ENCODE measurements around the gene SLC22A17.

SLC22A17 gene

DNA sequence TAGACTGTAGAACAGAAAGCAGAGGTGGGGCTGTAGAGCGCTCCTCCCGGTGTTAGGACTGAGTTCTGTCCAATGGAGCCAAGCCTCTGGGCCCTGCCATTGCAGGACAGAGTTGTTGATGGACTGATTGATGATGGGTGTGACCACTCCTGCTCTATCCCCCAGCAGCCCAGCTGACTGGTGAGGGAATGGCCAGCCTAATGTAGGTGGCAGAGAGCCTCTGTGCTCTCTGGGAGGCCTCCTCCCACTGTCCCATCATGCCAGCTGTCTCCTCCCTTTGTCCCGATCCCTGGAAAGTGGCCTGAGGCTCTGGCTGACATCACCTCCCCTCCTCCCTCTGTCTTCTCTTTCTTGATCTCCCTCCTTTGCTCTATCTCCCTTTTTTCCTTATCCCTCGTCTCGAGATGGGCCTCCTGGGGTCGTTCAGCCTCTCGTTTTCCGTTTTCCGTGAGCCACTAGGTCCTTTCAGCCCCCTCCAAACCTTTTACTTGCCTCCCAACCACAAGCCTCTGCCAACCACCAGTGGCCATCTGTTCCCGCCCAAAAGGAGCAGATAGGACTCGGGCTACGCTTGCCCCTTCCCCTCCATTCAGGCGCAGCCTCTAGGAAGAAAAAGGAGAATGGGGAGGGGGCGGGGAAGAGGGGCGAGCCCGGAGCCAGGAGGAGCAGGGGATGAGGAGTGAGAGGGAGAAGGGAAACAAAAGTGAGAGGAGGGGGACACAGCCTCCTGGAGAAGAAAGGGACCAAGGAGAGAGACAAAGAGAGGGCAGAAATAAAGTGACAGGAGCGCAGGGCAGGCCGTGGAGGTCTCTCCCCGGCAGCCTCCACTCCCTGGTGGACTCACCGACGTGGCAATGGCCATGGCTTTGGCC, 11.7 kb upstream of the SLC22A17 start:
- no peak for DNase-seq (ENCODE audit: low read depth in 4 of 4, low spot score in 1 of 4)

DNA sequence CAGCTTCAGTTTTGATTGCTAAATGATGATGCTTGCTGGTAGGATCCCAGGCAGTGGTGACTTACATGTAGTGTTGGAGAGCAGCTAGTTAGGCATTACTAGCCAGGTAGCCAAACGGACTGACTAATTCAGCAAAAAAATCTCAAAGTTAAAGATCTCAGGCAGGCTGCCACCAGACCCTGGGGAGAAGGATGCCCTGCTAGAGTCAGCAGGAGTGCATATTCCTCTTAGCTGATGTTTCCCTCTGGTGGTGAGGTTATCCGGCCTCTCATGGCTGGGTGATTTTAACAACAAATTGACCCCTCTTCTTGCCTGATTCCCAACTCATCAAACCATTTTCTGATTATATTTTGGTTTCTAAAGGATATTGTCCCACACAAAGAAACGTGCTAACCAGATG, 9.5 kb upstream of the SLC22A17 start:
- DNase-seq (ENCODE audit: low read depth in 4 of 4, low spot score in 1 of 4) = no peak

DNA sequence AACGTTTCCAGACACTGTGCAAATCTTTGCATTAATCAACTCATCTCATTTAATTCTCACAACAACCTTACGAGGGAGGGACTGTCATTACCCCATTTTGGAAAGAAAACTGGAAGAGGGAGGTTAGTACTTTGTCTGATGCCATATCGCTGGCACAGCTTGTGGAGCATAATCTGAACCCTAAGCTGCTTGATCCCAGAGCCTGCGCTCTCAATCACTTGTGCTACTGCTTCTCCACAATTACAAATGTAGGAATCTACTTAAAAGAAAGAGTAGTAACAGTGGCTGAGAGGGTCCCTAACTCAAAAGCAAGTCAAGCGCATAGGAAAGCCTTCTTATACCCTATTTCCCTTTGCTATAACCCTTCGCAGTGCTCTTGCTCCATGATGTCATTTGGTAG, 9.1 kb upstream of the SLC22A17 start:
- no peak for DNase-seq (ENCODE audit: low read depth in 4 of 4, low spot score in 1 of 4)

DNA sequence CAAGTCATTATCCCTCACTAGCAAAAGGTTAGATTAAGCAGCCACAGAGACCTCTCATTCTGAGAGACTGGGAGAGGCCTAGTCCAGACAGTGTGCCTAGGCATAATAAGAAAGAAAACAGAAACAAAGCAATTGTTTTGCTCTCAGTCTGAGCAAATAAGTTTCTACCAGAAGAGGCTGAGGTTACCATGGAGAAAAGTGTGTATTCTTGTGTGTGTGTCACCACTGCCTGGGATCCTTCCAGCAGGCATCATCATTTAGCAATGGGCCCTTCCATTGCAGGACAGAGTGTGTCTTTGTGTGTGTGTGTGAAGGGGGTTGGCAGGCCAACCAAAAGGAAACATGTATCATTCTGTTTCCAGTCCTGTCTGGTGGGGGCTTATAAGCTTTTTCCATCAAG, 8.6 kb upstream of the SLC22A17 start:
- no peak for DNase-seq (ENCODE audit: low read depth in 4 of 4, low spot score in 1 of 4)

DNA sequence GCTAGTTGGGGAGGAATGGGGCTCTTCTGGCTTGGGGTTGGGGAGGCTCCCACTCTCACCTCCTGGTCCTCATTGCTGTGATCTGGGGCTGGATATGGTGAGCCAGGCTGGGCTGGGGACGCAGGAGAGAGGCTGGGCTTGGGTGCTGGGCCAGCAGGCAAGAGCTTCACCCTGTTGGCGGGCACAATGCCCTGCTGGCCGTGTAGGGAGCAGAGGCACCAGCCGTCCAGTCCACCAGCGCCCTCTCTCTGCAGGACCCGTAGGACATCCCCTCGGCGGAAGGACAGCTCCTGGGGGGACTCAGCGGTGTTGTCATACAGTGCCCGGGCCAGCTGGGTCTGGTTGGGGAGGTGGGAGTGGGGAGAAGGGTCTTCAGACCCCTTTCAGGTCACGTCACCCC, 7.8 kb upstream of the SLC22A17 start:
- no peak for DNase-seq (ENCODE audit: low read depth in 4 of 4, low spot score in 1 of 4)

DNA sequence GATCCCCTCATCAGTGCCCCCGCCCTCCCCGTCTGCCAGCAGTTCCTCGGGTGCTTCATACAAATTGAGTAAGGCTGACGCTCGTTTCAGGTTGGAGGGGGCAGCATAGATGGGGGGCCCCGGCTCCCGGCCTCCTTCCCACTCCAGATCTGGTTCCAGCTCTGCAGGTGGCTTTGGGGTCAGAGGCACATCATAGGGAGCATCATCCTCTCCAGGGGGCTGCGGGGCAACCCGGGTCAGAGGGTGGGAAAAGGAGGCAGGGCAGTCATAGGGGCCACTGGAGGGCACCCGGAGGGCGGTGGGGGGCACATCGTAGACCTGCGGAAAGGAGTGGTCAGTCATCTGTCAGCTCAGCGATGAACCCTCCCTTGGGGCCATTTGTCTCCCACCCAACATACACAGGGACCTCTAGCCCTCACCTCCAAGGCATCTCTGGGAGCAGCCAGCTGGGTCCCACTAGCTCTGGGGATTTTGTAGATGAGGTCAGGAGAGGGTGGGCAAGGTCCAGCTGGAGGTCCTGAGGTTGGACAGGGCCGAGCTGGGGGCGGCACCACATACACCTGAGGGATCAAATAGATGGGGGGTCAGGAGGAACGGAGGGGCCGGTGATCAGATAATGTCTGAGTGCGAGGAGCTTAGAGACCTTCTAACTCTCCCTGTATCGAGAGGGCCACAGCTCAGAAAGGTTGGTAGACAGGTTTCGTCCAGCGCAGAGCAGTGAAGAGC, 7.2 kb upstream of the SLC22A17 start:
- no peak for DNase-seq (ENCODE audit: low read depth in 4 of 4, low spot score in 1 of 4)

DNA sequence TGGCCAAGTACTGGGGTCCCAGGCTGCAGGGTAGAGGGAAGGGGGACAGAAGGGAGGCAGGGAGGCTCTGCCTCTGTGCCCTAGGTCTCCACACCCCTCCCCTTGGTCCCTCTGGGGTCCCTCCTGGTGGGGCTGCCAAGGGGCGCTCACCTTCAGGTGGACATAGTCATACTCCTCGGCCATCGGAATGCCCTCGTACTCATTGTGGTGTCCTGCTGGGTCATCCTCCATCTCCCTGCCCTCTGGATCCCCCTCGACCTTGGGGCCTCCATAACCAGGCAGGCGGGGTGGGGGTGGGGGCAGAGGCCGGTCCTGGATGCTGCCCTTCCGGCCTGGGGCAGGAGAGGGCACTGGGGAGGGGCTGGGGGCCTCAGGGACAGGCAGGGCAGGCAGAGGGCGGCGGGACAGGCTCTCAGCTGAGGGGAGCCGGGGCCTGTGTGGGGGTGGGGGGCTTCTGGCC, 6.5 kb upstream of the SLC22A17 start:
- DNase-seq (ENCODE audit: low read depth in 4 of 4, low spot score in 1 of 4) = no peak

DNA sequence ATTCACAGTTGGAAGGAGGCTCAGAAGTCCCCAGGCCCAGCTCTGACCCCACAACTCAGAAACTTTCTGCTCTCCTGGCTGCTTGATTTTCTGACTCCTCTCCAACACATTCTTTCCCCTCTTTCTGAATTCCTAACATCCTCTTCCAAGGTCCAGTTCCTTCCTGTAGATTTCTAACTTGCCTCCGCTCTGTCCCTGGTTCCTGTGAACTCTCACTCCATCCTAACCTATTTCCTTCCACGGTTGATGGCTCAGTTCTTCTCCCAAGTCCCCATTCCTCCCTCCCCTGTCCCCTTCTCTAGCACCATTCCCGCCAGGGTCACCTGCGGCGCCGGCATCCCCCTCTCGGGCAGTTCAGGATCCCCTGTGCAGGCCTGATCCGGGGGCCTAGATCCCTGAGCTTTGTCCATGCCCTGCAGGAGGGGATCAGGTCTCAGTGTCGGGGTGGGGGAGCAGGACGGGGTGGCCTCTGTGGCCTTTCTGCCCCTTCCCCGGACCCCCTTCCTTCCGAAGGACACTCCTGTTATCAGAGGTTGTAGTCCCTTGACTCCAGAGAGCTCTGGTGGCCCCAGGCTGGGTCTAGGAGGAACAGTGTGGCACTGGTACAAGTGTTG, 6.0 kb upstream of the SLC22A17 start:
- DNase-seq (ENCODE audit: low read depth in 4 of 4, low spot score in 1 of 4) = no peak

DNA sequence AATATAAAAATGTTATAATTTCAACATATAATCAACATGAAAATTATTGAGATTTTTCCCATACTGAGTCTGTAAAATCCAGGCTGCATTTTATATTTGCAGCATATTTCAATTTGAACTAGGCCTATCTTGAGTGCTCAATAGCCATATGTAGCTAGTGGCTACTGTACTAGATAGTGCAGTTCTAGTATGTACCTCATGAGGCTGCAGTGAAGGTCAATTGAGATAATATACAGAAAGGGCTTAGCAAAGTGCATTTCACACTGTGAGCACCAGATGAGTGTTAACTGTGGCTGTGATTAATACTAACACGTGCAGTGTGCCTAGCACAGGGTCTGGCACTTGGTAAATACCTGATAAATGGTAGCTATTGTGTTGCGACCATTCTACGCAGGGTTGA, 5.4 kb upstream of the SLC22A17 start:
- no peak for DNase-seq (ENCODE audit: low read depth in 4 of 4, low spot score in 1 of 4)

DNA sequence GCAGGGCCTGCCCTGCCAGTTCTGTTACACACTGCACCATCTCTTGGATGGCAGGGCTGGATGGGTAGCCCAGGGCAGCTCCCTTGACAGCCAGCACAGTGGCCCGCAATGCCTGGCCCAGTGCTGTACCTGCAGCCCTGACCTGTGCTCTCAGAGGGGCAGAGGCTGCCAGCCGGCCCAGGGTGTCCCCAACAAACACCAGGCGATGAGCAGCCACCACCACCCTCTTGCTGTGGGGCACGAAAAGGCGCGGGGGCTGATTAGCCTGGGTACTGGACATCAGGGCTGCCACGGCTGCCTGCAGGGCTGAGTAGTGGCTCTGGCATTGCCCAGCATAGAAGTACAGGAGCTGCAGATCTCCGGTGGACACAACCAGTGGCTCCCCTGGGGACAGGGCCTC, 4.6 kb upstream of the SLC22A17 start:
- DNase-seq (ENCODE audit: low read depth in 4 of 4, low spot score in 1 of 4) = no peak

DNA sequence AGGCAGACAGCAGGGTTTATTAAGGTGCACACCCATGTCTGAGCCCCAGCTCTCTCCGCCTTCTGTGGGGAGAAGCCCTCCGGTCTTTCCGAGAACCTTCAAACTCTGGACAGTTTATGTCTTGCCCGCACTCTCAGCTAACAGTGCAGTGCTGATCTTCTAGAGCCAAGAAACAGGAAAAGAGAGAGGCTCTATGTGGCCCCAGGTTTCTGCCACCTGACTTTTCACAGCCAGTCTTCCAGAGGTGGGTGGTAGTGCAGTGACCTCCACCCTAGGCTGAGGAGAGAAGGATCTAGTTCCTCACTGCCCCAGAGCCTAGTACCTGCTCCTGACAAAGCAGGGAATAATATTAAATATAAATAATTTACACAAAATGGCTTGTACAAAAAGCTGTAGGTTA, 4.0 kb upstream of the SLC22A17 start:
- no peak for DNase-seq (ENCODE audit: low read depth in 4 of 4, low spot score in 1 of 4)

DNA sequence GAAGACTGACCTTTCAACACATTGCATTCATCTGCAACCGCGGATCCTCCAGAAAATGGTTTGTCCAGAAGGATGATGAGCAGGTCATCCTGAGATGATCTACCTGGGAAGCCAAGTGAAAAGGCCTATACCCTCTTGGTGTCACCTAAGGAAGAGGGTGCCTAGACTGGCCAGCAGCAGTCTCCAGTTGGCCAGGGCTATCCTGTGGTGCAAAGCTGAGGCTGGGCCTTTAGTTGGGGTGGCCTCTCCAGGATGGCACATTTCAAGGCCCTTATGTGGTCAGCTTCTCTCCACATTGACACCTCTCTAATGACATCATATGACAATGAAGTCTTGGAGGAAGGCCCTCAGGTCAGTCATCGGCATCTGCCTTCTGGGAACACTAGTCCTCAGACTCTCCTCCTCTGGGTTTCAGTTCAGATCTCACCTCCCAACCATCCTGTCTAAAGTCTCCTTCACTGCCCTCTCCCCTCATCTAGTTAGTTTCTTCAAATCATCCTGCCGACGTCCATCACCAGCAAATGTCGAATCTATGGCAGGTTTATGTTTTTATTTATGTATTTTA, 3.3 kb upstream of the SLC22A17 start:
- DNase-seq (ENCODE audit: low read depth in 4 of 4, low spot score in 1 of 4) = no peak

DNA sequence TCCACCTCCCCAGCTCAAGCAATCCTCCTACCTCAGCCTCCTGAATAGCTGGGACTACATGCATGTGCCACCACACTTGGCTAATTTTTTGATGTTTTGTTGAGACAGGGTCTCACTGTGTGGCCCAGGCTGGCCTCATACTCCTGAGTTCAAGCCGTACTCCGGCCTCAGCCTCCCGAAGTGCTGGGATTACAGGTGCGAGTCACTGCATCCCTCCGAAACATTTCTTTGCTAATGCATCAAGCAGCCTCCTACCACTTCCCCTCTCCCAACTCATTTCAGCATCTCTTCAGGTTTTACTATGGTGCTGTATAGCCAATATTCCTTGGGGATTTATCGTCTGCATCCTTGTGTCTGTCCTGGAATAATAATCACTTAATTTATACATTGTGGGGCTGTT, 2.3 kb upstream of the SLC22A17 start:
- no peak for DNase-seq (ENCODE audit: low read depth in 4 of 4, low spot score in 1 of 4)

DNA sequence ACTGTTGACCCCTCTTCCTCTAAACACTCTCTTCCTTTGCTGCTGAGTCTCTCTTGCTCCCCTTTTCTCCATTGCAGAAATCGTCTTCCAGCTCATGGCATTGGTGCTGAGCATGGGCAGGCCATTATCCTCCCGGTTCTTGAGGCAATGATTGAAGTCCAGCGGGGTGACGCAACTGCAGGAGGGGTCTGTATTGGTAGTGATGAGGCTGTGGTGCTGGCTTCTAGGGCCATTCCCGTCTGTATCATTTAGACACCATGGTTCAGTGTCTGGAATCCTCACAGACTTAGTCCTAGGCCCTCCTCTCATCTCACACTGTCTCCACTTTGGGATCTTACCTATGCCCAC, 720 bp upstream of the SLC22A17 start:
- no peak for DNase-seq (ENCODE audit: low read depth in 4 of 4, low spot score in 1 of 4)

DNA sequence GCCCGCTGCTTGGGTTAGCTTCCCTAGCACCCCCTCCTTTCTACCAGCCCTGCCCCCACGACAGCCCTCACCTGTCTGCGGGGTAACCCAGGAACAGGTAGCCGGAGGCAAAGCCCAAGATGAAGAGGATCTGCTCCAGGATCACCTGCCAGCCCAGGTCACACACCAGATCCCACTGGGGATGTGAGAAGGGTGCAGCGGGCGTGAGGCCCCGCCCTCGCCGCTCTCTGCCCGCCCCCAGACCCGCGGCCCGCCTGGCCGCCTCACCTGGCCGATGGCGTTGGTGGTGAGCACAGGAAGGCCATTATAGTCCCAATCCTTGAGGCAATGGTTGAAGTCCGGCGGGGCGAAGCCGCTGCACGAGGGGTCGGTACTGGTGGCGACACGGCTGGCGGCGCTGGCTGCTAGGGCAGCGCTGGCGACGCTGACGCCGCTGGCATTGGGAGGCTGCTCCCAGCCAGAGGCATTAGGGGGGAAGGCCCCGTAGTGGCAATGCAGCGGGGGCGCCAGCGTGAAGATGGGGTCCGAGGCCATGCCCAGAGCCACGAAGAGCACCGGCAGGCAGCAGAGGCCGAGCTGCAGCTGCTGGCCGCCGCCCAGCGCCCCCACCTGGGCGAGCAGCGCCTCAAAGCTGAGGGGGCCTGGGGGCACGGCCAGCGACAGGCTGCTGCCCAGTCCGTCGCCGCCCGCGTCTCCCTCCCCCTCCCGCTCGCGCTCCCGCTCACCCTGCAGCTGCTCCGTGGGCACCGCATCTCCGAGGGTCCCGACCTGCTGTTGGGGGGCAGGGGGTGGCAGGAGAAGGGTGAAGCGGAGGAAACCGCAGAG, 794 bp downstream of the SLC22A17 start:
- no peak for DNase-seq (ENCODE audit: low read depth in 4 of 4, low spot score in 1 of 4)

DNA sequence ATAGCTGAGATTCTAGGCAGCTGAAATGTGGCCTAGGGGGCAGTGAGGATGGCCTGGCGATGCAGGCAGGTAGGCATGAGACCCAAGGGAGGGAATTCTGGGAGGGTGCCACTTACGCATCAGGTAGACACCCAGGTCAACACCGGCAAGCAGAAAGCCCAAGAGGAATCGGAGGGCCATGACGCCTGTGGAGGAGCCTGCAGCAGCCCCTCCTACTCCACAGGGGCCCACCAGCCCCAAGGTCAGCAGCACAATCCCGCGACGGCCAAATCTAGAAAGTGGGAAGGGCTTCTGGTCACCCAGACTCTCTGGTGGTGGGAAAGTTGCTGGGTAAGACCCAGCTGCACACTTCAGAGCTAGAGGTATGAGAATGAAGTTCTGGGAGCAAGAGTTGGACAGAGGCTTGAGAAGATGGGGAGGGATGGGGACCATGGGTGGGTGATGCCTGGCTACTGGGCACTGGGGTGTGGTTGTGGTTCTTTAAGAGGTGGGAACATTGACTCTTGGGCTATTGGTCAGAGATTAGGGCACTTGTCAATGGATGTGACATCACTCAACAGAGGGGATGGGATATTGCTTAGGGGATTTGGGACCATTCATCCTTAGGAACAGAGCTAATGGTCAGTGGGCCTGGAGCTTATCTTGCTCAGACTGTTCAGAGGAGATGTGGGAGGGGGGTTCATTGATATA, 3.4 kb downstream of the SLC22A17 start:
- no peak for DNase-seq (ENCODE audit: low read depth in 4 of 4, low spot score in 1 of 4)

DNA sequence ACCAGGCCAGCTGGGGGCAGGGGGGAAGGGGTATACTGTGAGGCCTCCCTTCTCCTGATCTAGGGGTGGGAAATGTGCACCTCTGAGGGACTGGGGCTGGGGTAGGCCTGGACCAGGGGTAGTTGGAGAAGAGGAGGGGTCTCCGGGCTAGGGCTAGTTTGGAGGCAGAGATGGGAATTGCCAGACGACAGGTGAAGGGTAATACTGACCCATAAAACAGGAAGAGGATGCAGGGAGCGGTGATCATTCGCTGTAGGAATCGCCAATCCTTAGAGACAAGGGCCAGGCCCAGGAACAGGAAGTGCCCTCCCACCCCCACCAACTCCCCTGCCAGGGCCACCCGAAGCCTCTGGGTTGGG, 4.4 kb downstream of the SLC22A17 start:
- DNase-seq (ENCODE audit: low read depth in 4 of 4, low spot score in 1 of 4) = no peak

DNA sequence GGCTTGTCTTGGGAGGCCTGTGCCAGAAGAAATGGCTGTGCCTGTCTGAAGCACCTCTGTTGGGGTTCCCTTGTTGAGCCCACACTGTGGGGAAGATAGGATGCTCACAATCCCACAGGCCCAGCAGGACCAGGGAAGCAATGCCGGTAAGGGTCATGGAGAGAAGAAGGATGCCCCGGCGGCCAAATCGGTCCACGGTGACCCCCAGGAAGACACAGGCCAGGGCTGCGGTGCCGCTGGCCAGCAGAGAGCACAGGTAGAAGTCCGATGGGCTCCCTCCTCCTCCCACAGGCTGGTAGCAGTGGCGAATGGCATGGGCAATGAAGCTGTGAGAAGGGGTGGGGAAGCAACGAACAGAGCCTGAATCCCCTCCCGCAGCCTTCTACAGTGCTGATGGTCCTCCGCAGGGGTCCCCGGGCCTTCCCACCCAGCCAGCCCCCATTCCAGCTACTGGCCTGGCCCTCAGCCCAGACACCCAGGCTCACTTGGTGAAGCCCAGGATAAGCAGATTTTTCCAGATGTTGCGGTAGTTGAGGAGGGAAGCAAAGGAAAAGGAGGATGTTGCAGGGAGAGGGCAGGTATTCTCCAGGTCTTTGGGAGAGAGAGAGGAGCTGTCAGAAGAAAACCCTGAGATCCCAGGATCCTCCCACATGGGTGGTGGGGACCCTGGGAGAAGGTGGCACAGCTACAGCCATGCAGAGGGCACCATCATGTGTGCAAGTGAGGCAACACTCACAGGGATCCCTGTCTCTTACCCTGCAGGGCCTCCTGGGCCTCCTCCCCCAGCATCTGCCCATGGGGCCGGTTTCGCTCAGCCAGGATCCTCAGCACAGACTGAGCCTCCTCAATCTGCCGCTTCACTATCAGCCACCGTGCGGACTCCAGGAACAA, 5.0 kb downstream of the SLC22A17 start:
- DNase-seq (ENCODE audit: low read depth in 4 of 4, low spot score in 1 of 4) = no peak

DNA sequence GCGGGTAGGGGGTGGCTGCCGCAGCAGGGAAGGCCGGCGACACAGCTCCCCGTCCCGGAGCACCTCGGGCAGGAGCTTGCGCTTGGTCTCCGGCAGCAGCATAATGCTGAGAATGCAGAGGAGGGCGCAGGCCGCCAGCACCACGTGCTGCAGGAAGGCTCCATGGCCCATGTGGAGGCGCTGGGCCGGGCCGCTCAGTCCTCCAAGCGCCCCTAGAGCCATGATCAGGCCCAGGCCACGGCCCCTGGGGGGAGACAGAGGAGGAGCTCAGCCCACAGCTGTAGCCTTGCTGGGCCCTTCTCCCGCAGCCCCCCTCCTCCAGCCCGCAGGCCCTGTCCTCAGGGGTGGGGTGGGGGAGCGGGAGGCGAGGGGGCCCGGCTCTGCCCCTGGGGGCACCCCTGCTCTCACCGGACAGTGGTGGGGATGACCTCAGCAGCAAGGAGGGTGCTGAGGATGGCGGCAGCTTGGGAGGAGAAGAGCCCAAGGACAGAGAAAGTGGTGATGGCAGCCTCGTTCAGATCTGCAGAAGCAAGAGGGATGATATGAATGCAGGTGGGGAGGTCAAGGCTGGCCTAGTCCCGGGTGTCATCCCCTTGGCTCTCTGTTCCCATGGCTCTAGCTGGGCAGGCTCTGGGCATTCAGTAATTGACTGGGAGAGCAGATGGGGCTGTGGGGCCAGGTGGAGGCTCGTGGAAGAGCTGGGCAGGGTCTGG, 5.8 kb downstream of the SLC22A17 start:
- DNase-seq (ENCODE audit: low read depth in 4 of 4, low spot score in 1 of 4) = no peak

All from stimulated activated CD4-positive, alpha-beta T cell treated with anti-CD3 and anti-CD28 coated beads, Interleukin-1b, Interleukin-23, amount 100 ng/mL, for 24 hours (primary cell).